NOMO-1 treated with dmso at 0.1 percent for 144 hours (cell line): ENCODE data around the gene TOR3A.
A peak's percentile ranks its signal among the peaks of the same experiment; 100 is the strongest.

Source experiments
- DNase-seq: peaks from one replicate; lab custom pipeline; 2025; ENCODE audit not compliant: unreplicated experiment; lab: John Stamatoyannopoulos, UW

TOR3A gene

GRCh38 chr1:179066471-179066870, 15.4 kb upstream of the TOR3A start:
- DNase-seq: no peak

- DNase-seq: no peak
Measured at GRCh38 chr1:179077396-179077795, 4.5 kb upstream of the TOR3A start.

GRCh38 chr1:179079113-179079761, 2.6 kb upstream of the TOR3A start:
- peak; percentile 43 for DNase-seq

- peak; percentile 49 for DNase-seq
Measured at GRCh38 chr1:179080866-179081686, 794 bp upstream of the TOR3A start.

GRCh38 chr1:179082333-179082998, 596 bp downstream of the TOR3A start:
- DNase-seq: no peak

GRCh38 chr1:179082999-179083335, 1.1 kb downstream of the TOR3A start:
- peak; percentile 10 for DNase-seq

GRCh38 chr1:179083533-179083932, 1.7 kb downstream of the TOR3A start:
- no peak for DNase-seq

GRCh38 chr1:179087665-179088064, 5.8 kb downstream of the TOR3A start:
- DNase-seq: no peak

- DNase-seq: no peak
Measured at GRCh38 chr1:179089827-179090482, 8.1 kb downstream of the TOR3A start.

- no peak for DNase-seq
Measured at GRCh38 chr1:179090522-179090921, 8.7 kb downstream of the TOR3A start.

- no peak for DNase-seq
Measured at GRCh38 chr1:179090923-179091322, 9.1 kb downstream of the TOR3A start.

GRCh38 chr1:179091691-179092165, 9.9 kb downstream of the TOR3A start:
- no peak for DNase-seq

- DNase-seq: no peak
Measured at GRCh38 chr1:179092896-179093461, 11.1 kb downstream of the TOR3A start.

GRCh38 chr1:179094818-179095217, 12.9 kb downstream of the TOR3A start:
- no peak for DNase-seq

GRCh38 chr1:179095377-179095776, 13.5 kb downstream of the TOR3A start:
- DNase-seq: no peak

- no peak for DNase-seq
Measured at GRCh38 chr1:179095924-179096323, 14.1 kb downstream of the TOR3A start.

GRCh38 chr1:179099891-179100290, 18.0 kb downstream of the TOR3A start:
- DNase-seq: no peak

GRCh38 chr1:179101566-179101965, 19.7 kb downstream of the TOR3A start:
- no peak for DNase-seq

GRCh38 chr1:179103999-179104398, 22.1 kb downstream of the TOR3A start:
- DNase-seq: no peak

GRCh38 chr1:179104611-179105250, 22.9 kb downstream of the TOR3A start:
- DNase-seq: no peak

GRCh38 chr1:179105393-179105792, 23.5 kb downstream of the TOR3A start:
- no peak for DNase-seq
